D721Med (cell line): ENCODE results near the gene ARID1B.

Experiments
- DNase-seq: peaks from one replicate; pipeline ENCODE4 v3.0.0; 2011; ENCODE audit warnings: low spot score; ENCODE audit not compliant: insufficient read length
- FAIRE-seq: peaks from 2 replicates; lab custom pipeline; 2011; peaks lifted over from hg19 to GRCh38; lab: Jason Lieb, UNC
- TF ChIP-seq, protein P1 (sequence below): IDR thresholded peaks from 2 replicates; pipeline ENCODE4 v1.5.1; 2012; ENCODE audit warnings: mild to moderate bottlenecking, control low read depth; ENCODE audit not compliant: insufficient read depth; ENCODE audit errors: missing control alignments

Gene ARID1B

DNA sequence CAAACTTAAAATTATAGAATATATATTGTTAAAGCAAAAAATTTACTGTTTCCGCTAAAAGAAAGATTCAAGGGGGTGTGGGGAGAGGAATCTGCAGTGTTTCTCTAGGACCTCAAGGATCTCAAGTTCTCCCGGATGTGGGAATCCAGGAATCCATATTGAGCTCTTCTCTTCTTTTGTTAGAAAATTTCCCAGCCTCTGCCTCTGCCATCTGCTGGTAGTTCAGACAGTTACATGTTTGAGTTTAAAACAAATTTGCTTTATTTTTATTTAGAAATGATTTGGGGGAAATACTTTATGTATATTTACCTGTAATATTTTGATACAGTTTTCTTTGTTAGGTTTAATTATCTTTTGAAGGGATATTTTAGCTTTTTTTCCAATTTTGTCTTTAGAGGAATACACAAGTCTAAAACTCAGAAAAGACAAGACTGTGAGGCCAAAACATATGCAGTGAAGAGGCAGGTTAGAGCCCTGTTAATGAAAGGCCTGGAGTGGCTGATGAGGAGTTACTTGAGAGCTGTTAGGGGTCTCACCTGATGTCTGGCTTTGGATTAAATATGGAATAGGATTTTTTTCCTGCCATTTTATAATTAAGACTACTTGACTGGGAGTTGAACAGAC, 268.8 kb downstream of the ARID1B start:
- FAIRE-seq = no peak
- TF ChIP-seq, protein P1, sequence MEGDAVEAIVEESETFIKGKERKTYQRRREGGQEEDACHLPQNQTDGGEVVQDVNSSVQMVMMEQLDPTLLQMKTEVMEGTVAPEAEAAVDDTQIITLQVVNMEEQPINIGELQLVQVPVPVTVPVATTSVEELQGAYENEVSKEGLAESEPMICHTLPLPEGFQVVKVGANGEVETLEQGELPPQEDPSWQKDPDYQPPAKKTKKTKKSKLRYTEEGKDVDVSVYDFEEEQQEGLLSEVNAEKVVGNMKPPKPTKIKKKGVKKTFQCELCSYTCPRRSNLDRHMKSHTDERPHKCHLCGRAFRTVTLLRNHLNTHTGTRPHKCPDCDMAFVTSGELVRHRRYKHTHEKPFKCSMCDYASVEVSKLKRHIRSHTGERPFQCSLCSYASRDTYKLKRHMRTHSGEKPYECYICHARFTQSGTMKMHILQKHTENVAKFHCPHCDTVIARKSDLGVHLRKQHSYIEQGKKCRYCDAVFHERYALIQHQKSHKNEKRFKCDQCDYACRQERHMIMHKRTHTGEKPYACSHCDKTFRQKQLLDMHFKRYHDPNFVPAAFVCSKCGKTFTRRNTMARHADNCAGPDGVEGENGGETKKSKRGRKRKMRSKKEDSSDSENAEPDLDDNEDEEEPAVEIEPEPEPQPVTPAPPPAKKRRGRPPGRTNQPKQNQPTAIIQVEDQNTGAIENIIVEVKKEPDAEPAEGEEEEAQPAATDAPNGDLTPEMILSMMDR = peak; percentile 46
- no peak for DNase-seq

GRCh38 chr6:157046776-157047175, 269.6 kb downstream of the ARID1B start:
- DNase-seq = no peak
- no peak for FAIRE-seq
- TF ChIP-seq, protein P1 = no peak

DNA sequence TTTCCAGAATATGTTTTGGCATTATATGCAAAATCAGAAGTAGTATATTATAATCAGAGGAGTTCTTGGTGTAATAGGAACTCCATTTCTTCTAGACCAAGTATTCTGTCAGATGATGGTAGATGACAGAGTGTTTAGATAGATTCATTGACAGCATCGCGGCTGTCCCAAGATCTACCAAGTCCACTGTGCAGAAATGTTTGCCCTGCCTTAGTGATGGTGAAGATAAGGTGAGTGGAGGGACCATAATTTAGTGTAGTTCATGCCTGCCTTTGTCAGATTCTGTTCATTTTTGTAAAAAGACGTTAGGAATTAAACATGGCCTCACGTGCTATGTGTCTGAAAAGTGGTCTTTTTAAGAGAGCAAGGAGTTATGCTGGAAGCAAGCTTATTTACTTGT, 270.1 kb downstream of the ARID1B start:
- TF ChIP-seq, protein P1 = no peak
- DNase-seq (no peak), FAIRE-seq (no peak)

GRCh38 chr6:157047951-157048350, 270.8 kb downstream of the ARID1B start:
- DNase-seq = no peak
- no peak for FAIRE-seq
- TF ChIP-seq, protein P1 = no peak

GRCh38 chr6:157049133-157049532, 272.0 kb downstream of the ARID1B start:
- DNase-seq (no peak), FAIRE-seq (no peak)
- TF ChIP-seq, protein P1 = no peak

GRCh38 chr6:157050537-157051265, 273.5 kb downstream of the ARID1B start:
- DNase-seq (peak; percentile 55), FAIRE-seq (peak; percentile 89)
- TF ChIP-seq, protein P1 = no peak

DNA sequence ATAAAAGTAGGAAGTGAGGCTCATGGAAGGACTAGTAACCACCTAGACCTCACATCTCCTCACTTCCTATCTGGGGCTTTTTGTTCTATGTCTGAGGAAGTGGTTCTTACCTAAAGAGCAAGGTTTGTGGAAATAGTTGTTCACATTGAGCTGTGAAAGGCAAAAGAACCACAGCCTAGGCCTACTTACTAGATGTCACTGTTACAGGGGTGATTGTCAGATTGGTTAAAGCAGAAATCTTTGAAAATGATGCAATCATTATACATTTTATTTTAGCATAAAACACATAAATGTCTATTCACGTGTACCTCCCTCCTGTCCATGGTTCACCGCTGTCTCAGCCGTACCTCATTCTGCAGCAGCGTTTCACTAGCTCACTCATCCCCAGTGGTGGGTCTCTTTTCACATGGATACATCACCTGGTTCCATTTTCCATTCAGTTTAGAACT, 277.4 kb downstream of the ARID1B start:
- FAIRE-seq = no peak
- TF ChIP-seq, protein P1 = no peak
- DNase-seq = no peak
